T-helper 1 cell treated with Interleukin-12 subunit alpha and Interleukin-12 subunit beta and Interleukin-4 antibody, amounts not matched to agents 30 ng/mL and 1 ng/mL, for 36 hours (primary cell): ENCODE results near the gene COX20. TPM values are rescaled to one million over a fixed set of nuclear protein-coding genes. Genes with fewer than 3 reads are reported as not detected.

Experiments
- intact Hi-C: fragments of 100-400 bp; cut with micrococcal nuclease; formaldehyde crosslinking; loops from one replicate; pipeline ENCODE4 v1.15.1; 2024
- total RNA-seq: library from RNA; stranded (reverse); gene quantifications from 2 replicates; pipeline ENCODE4 v1.2.3, GENCODE V29; 2022

Gene COX20
- total RNA-seq, 1 donor from 2014 or later = 22.2 TPM

DNA sequence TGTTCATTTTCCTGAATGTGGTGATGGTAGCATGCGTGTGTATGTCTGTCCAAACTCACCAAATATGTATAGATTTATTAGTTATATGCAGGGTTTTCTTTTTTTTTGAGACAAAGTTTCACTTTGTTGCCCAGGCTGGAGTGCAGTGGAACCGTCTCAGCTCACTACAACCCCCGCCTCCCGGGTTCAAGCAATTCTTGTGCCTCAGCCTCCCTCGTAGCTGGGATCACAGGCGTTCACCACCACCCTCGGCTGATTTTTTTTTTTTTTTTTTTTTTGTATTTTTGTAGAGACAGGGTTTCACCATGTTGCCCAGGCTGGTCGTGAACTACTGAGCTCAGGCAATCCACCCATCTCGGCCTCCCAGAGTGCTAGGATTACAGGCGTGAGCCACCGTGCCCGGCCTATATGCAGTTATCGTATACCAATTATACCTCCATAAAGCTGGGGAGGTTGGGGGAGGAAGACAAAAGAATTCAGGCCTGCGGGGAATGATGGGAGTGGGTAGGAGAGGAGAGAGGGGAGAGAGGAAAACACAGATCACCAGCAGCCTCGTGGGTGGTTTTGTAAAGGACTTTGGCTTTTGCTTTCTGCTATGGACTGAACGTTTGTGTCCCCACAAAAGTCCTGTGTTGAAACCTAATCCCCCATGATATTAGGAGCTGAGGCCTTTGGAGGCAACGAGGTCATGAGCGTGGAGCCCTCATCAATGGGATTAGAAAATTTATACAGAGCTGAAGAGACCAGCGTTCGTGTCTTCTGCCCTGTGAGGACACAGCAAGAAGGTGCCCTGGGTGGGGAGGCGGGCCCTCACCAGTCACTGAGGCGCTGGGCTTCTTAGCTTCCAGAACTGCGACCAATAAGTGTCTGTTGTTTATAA, 33.3 kb downstream of the COX20 start:
- intact Hi-C loops = loop anchor here (10.0 kb wide), 2 partner anchors 1024 to 1086 kb away; no protein-coding TSS in a partner anchor

DNA sequence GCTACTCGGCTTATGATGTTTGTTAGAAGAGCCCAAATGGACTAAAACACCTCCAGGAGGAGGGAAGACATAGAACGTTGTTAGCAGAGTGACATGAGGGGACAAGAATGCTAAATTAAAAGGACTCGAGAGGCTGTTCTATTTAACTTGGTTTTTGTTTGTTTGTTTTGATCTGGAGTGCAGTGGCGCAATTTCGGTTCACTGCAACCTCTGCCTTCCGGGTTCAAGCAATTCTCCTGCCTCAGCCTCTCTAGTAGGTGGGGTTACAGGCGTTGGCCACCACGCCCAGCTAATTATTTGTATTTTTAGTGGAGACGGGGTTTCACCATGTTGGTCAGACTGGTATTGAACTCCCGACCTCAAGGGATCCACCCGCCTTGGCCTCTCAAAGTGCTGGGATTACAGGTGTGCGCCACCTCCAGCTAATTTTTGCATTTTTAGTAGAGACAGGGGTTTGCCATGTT, 33.9 kb downstream of the COX20 start:
- intact Hi-C loops = loop anchor here (10.0 kb wide), 2 partner anchors 1025 to 1085 kb away; no protein-coding TSS in a partner anchor

DNA sequence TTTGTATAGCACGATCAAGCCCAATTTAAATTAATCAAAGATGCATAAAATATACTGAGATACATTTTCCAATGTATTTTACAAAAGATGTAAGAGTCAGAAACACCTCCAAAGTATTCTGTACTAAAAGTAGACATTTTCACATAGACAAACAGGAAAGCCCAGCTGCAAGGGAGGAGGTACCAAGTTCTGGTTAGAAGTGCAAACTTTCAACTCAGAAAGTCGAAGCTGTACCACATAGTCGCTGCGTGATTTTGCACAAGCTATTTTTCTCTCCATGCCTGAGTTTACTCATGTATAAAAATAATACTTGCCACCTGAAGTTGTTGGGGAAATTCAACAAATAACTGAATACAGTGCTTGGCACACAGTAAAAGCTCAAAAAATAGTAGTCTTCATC, 34.5 kb downstream of the COX20 start:
- intact Hi-C loops = loop anchor here (10.0 kb wide), 2 partner anchors 1025 to 1085 kb away; no protein-coding TSS in a partner anchor

DNA sequence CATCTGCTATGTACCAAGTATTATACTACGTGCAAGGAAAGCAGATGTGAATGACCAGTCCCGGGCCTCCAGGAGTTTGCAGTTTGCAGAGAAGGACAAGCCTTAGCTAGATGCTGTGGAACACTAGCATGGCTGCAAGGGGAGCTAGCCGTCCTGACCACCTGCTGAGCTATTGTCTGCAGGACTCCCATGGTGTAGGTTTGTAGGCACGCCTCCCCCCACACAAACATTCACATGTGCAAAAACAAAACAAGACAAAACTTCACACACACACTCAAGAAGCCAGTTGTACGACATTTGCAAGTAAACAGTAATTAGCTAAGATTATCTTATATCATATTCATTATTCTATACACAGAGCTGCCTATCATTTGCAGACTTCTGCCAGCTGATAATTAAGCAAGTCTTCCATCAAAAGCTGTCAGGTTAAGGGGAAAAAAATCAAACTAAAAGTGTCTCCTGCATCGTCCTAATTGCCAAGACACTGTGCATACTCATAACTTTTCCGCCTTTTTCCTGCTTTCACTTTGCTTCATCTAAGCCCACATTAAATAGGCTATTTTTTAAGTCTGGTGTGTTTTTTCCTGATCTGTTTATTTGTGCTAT, 39.6 kb downstream of the COX20 start:
- intact Hi-C loops = no loop called here

DNA sequence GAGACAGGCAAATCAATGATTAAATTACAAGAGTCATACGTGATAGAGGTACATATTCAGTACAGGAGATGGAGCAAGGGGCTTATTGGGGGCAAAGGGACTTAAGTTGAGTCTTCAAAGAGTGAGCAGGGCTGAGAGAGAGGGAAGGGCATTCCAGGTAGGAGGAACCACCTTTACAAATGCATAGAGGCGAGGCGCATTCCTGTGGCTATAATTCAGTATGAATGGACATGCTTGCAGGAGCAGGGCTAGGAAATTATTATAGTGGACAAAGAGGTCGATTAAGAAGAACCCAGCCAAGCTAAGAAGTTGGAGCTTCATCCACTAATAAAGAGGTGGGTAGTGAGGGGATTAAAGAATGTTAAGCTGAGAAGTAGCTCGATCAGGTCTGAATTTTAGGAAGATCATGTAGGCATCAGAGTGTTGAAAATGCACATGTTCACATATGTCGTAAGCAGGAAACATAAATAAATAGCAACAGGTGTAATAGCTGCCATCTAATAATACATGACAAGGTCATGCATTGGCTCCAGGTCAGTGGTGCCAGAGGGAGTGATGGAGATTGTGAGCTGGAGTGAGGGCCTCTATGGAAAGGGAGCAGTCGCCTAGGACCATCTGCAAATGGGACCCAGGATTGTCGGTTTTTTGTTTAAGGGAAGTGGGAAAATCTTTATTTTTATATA, 40.9 kb downstream of the COX20 start:
- intact Hi-C loops = no loop called here

DNA sequence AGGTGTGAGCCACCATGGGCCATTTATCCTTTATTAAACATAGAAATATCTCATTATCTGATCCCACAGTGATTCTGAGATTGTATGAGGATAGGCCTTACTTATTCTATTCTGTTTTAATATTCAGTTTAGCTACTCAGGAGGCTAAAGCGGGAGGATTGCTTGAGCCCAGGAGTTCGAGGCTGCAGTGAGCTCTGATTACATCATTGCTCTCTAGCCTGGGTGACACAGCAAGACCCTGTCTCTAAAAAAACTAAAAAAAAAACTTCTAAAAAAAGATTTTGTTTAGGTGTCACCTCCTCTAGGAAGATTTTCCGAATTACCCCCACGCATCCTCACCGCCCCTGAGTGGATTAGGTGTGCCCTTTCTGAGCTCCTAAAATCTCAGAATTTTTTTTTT, 43.2 kb downstream of the COX20 start:
- intact Hi-C loops = no loop called here

DNA sequence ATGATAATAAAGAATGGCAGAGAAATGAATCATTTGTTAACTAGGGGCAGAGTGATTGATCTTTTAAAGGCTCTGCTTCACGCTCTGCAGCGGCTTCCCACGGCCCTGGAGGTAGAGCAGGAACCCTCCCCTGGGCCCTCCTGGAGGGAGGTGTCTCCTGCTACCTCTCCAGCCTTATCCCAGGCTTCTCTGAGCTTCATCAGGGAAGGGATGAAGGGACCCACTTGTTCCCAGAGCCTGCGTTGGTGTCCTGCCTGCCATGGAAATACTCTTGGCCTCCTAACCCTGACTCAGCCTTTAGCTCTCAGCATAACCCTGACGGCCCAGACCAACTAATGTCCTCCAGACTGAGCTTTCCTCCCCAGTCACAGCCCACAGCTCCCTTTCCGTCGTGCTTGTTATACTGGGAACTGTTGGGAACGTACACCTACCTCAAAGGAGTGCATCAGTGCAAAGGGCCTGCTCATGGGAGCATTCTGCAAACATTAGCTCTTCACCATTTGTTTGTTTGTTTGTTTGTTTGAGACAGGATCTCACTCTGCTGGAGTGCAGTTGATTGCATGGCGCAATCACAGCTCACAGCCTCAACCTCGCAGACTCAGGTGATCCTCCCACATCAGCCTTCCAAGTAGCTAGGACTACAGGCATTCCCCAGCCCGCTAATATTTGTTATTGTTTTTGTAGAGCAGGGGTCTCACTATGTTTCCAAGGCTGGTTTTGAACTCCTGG, 46.3 kb downstream of the COX20 start:
- intact Hi-C loops = no loop called here

DNA sequence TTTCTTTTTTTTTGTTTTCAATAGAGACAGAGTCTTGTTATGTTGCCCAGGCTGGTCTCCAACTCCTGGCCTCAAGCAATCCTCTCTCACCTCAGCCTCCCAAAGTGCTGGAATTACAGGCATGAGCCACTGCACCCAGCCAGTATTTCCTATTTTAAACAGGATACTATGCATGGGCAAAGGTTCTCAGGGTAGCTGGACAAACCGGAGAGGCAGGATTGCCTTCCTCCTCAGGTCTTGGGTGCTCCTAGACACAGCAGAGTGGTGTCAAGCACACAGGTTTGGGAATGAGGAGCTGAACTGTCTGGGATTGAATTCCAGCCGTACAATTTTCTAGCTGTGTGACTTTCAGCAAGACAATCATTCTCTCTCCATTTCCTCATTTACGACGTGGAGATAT, 51.8 kb downstream of the COX20 start:
- intact Hi-C loops = no loop called here

DNA sequence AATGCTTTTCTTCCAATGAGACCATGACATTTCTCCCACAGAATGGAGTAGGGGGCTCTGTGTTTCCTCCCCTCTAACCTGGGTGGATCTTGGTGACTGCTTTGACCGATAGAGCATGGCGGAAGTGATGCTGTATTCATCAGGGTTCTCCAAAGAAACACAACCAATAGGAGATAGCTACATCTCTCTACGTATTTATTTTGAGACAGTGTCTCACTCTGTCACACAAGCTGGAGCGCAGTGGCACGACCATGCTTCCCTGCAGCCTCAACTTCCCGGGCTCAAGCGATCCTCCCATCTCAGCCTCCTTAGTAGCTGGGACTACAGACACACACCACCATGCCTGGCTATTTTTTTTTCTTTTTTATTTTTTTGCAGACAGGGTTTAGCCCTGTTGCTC, 58.4 kb downstream of the COX20 start:
- intact Hi-C loops = no loop called here

Other genes with a start within 250 kb of the COX20 start
- 24.7 and 26.9 TPM in 2 replicates for gene DESI2, start 182.5 kb upstream of the COX20 start, total RNA-seq
- gene HNRNPU, start 28.9 kb downstream of the COX20 start, total RNA-seq = 412 and 418 TPM in 2 replicates